Nucleus accumbens (tissue), 56 donors: ENCODE data around the gene SERPINB13.

Experiments used
- DNase-seq, 56 donors: peaks; one replicate each; lab custom pipeline; 2025; lab: John Stamatoyannopoulos, UW

The SERPINB13 gene

GRCh38 chr18:63586966-63587365, at the start of gene SERPINB13:
SERPINB13 (plus strand) TSS chr18:63587343; CDS start chr18:63588668, 1,325 bp downstream.
- DNase-seq: no peak

GRCh38 chr18:63539904-63540510, 47.1 kb upstream of the SERPINB13 start:
- DNase-seq: no peak

GRCh38 chr18:63542069-63542468, 45.1 kb upstream of the SERPINB13 start, which contains the start of gene SERPINB12:
SERPINB12 (plus strand) TSS chr18:63542369; CDS start chr18:63556160, 13,791 bp downstream.
- no peak for DNase-seq

- DNase-seq: no peak
Observed at GRCh38 chr18:63544017-63544416, 43.1 kb upstream of the SERPINB13 start.

GRCh38 chr18:63545000-63545399, 42.1 kb upstream of the SERPINB13 start:
- no peak for DNase-seq

- no peak for DNase-seq
Observed at GRCh38 chr18:63550068-63550467, 37.1 kb upstream of the SERPINB13 start.

- no peak for DNase-seq
Observed at GRCh38 chr18:63551769-63552168, 35.4 kb upstream of the SERPINB13 start.

GRCh38 chr18:63552581-63552980, 34.6 kb upstream of the SERPINB13 start:
- no peak for DNase-seq

GRCh38 chr18:63553081-63553480, 34.1 kb upstream of the SERPINB13 start:
- DNase-seq: no peak

- peak in 2 of 56 donors; percentile 1 to 3 for DNase-seq
Observed at GRCh38 chr18:63559567-63560491, 27.3 kb upstream of the SERPINB13 start.

GRCh38 chr18:63562284-63562683, 24.9 kb upstream of the SERPINB13 start:
- no peak for DNase-seq

- DNase-seq: no peak
Observed at GRCh38 chr18:63564021-63564420, 23.1 kb upstream of the SERPINB13 start.

GRCh38 chr18:63564561-63564960, 22.6 kb upstream of the SERPINB13 start:
- DNase-seq: no peak

- no peak for DNase-seq
Observed at GRCh38 chr18:63567276-63567675, 19.9 kb upstream of the SERPINB13 start.

- DNase-seq: no peak
Observed at GRCh38 chr18:63567825-63568224, 19.3 kb upstream of the SERPINB13 start.

GRCh38 chr18:63570721-63571120, 16.4 kb upstream of the SERPINB13 start:
- DNase-seq: no peak

GRCh38 chr18:63575681-63576080, 11.5 kb upstream of the SERPINB13 start:
- no peak for DNase-seq

GRCh38 chr18:63578357-63578958, 8.7 kb upstream of the SERPINB13 start:
- peak in 5 of 56 donors; percentile 0 to 10 (median 1) for DNase-seq

GRCh38 chr18:63579616-63580015, 7.5 kb upstream of the SERPINB13 start:
- no peak for DNase-seq

GRCh38 chr18:63585988-63586387, 1.2 kb upstream of the SERPINB13 start:
- no peak for DNase-seq

- DNase-seq: no peak
Observed at GRCh38 chr18:63586431-63586830, 712 bp upstream of the SERPINB13 start.
